ENCODE results near the gene ARMH3. TPM values are rescaled to one million over a fixed set of nuclear protein-coding genes. Genes with fewer than 3 reads are reported as not detected.
A peak's percentile ranks its signal among the peaks of the same experiment; 100 is the strongest.

The ARMH3 gene
- total and polyA plus RNA-seq, 10 donors: 11.6 to 37.4 (median 21.6) TPM

GRCh38 chr10:101905251-101905650 is 150.7 kb downstream of the ARMH3 start:
- DNase-seq: no peak
- Histone ChIP-seq H3K27me3 (replicated peaks in 1 of 7) (no peaks in the 10 kb centered on the region), H3K9me3 (no peaks in the 10 kb centered on the region), H3K36me3 (peaks cover 0 to 30% (median 2%) of the 10 kb centered on the region in 6 donors), H3K4me3 (no peak overlapping the region), H3K4me1 (peaks cover 3 to 74% (median 25%) of the 10 kb centered on the region in 6 donors), H3K27ac (no peak overlapping the region)
- no peak for TF ChIP-seq CTCF (IDR thresholded peaks at IDR 0.05 in 8 of 11, conservative IDR thresholded peaks at IDR 0.05 in 3 of 11)
- no peak for TF ChIP-seq POLR2AphosphoS5 (IDR thresholded peaks at IDR 0.05)
- no peak for TF ChIP-seq POLR2A (IDR thresholded peaks at IDR 0.05)
- intact Hi-C loops (cut with DNase I; ENCODE audit: low total_unique reads): no loop called here
- 98 to 100% (median 99%) methylated on average over 2 of the region's 2 CpGs for WGBS, 5 donors

- no peaks in the 10 kb centered on the region for H3K27me3 ChIP-seq (replicated peaks in 1 of 7)
Observed at GRCh38 chr10:101903827-101904550, 152.0 kb downstream of the ARMH3 start.

DNA sequence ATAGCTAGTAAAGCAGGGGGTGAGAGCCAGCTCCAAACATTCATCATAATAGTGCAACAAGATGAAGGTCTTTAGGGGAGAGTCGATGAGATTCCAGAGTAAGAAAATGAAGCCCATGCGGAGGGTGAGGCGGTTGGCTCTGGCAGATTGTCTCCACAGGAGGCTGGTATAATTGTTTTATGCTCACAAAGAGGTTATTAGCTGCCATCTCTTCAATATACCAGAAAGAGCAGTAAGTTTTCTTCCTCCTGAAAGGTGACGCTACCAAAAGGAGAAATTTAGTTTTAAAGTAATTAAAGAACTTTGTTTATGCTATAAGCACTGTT is 153.2 kb downstream of the ARMH3 start:
- H3K9me3 ChIP-seq: no peaks in the 10 kb centered on the region
- no peak for DNase-seq
- no peak overlapping the region for H3K4me3 ChIP-seq
- TF ChIP-seq POLR2A (IDR thresholded peaks at IDR 0.05) (no peak), CTCF (IDR thresholded peaks at IDR 0.05 in 8 of 11, conservative IDR thresholded peaks at IDR 0.05 in 3 of 11) (no peak), POLR2AphosphoS5 (IDR thresholded peaks at IDR 0.05) (no peak)
- peaks cover 0 to 30% (median 2%) of the 10 kb centered on the region in 6 donors for H3K36me3 ChIP-seq
- H3K4me1 ChIP-seq: peaks cover 3 to 56% (median 19%) of the 10 kb centered on the region in 6 donors
- intact Hi-C loops (cut with DNase I; ENCODE audit: low total_unique reads): no loop called here
- H3K27ac ChIP-seq: peak overlapping the region in 1 of 8 donors; percentile 29
- no peaks in the 10 kb centered on the region for H3K27me3 ChIP-seq (replicated peaks in 1 of 7)
- WGBS, 5 donors: 91 to 98% (median 96%) methylated on average over 4 of the region's 4 CpGs

More at GRCh38 chr10:101903827-101904550, 152.0 kb downstream of the ARMH3 start:
- H3K4me3 ChIP-seq: no peak overlapping the region
- H3K4me1 ChIP-seq: peaks cover 3 to 62% (median 20%) of the 10 kb centered on the region in 6 donors
- DNase-seq: peak; percentile 78
- no peak for TF ChIP-seq POLR2A (IDR thresholded peaks at IDR 0.05)
- TF ChIP-seq POLR2AphosphoS5 (IDR thresholded peaks at IDR 0.05): peak in 2 of 3 donors; percentile 56 to 66
- TF ChIP-seq CTCF (IDR thresholded peaks at IDR 0.05 in 8 of 11, conservative IDR thresholded peaks at IDR 0.05 in 3 of 11): no peak
- intact Hi-C loops (cut with DNase I; ENCODE audit: low total_unique reads): no loop called here
- WGBS, 5 donors: 45 to 87% (median 67%) methylated on average over 7 of the region's 7 CpGs
- peaks cover 0 to 30% (median 2%) of the 10 kb centered on the region in 6 donors for H3K36me3 ChIP-seq
- H3K9me3 ChIP-seq: no peaks in the 10 kb centered on the region
- H3K27ac ChIP-seq: peak overlapping the region in 3 of 8 donors; percentile 29 to 48 (median 33)

DNA sequence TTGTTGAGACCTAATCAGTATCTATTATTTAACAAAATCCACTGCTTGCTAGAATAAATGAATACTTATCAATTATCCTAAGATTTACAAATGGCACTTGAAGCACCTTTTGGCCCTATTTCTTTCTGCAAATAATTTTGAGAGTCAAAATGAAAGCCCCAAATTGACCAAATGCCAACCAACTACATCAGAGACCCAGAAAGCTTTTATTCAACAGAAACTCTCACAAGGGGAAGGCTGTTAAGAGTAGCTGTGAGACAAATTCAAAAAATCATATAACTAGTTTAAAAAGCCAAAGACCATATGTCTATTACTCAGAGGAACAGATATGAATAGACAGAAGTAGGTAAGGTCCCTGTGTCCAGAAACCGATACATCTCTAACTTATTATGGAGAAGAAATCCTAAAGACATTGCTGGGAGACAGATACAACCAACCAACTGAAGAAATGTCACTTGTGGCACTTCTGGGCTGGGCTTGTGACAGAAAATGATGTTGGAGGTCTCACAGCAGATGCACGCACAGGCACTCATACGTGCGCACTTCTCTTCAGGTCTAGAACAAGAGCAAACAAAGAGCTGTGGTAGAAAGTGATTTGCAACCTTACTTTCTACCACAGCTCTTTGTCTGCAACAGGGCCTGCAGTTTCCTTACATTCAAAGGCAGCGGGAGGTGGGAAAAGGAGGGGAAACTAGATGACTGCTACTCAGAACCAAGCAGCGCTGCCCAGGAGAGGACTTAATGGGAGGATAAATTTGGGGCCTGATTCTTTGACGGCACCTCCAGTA is 153.7 kb downstream of the ARMH3 start:
- intact Hi-C loops (cut with DNase I; ENCODE audit: low total_unique reads): no loop called here
- H3K27ac ChIP-seq: peak overlapping the region in 3 of 8 donors; percentile 49 to 77 (median 56)
- H3K4me3 ChIP-seq: no peak overlapping the region
- peaks cover 0 to 30% (median 2%) of the 10 kb centered on the region in 6 donors for H3K36me3 ChIP-seq
- H3K9me3 ChIP-seq: no peaks in the 10 kb centered on the region
- H3K27me3 ChIP-seq (replicated peaks in 1 of 7): no peaks in the 10 kb centered on the region
- peaks cover 3 to 61% (median 23%) of the 10 kb centered on the region in 6 donors for H3K4me1 ChIP-seq
- TF ChIP-seq CTCF (IDR thresholded peaks at IDR 0.05 in 8 of 11, conservative IDR thresholded peaks at IDR 0.05 in 3 of 11): no peak
- no peak for TF ChIP-seq POLR2AphosphoS5 (IDR thresholded peaks at IDR 0.05)
- TF ChIP-seq POLR2A (IDR thresholded peaks at IDR 0.05): no peak
- 84 to 97% (median 93%) methylated on average over 7 of the region's 7 CpGs for WGBS, 5 donors
- DNase-seq: no peak
